GM23338 (cell line): ENCODE data around the gene AGAP9. TPM values are rescaled to one million over a fixed set of nuclear protein-coding genes. Genes with fewer than 3 reads are reported as not detected.

ENCODE experiments used
- ATAC-seq: fragments of 200-7000 bp; cut with Tn5 transposase; 3 replicates; pipeline ENCODE4 v1.9.1; 2020
- DNase-seq: peaks from one replicate; pipeline ENCODE4 v3.0.0-alpha.2; 2015; ENCODE audit warnings: low spot score
- H2AFZ ChIP-seq: fragments of 200-600 bp; sonication (generic); 2 replicates; pipeline ENCODE4 v1.8.0; 2016; ENCODE audit warnings: antibody characterized with exemption, mild to moderate bottlenecking, moderate library complexity
- H3F3A ChIP-seq: fragments of 200-600 bp; sonication (generic); replicated peaks from 2 replicates; pipeline ENCODE4 v1.8.0; 2017; ENCODE audit warnings: antibody characterized with exemption, mixed run types, low read depth
- H3K27ac ChIP-seq: fragments of 200-600 bp; sonication (generic); 2 replicates; pipeline ENCODE4 v1.6.1; 2016; ENCODE audit warnings: low read depth
- H3K27me3 ChIP-seq: fragments of 200-600 bp; sonication (generic); 2 replicates; pipeline ENCODE4 v1.8.0; 2016; ENCODE audit warnings: mild to moderate bottlenecking, mixed run types, moderate library complexity; ENCODE audit not compliant: insufficient read depth
- H3K36me3 ChIP-seq: fragments of 200-600 bp; sonication (generic); 2 replicates; pipeline ENCODE4 v1.8.0; 2016; ENCODE audit warnings: mild to moderate bottlenecking; ENCODE audit not compliant: insufficient read depth
- H3K4me1 ChIP-seq: fragments of 200-600 bp; sonication (generic); 2 replicates; pipeline ENCODE4 v1.8.0; 2016; ENCODE audit warnings: mild to moderate bottlenecking, moderate library complexity; ENCODE audit not compliant: insufficient read depth
- H3K4me2 ChIP-seq: fragments of 200-600 bp; sonication (generic); 2 replicates; pipeline ENCODE4 v1.7.1; 2017; ENCODE audit warnings: mixed run types
- H3K4me3 ChIP-seq: fragments of 200-600 bp; sonication (generic); 2 replicates; pipeline ENCODE4 v1.6.1; 2016; ENCODE audit warnings: mixed run types
- H3K79me2 ChIP-seq: fragments of 200-600 bp; sonication (generic); replicated peaks from 2 replicates; pipeline ENCODE4 v1.8.0; 2017; ENCODE audit warnings: mild to moderate bottlenecking; ENCODE audit not compliant: insufficient read depth
- H3K9me2 ChIP-seq: fragments of 200-600 bp; sonication (generic); 2 replicates; pipeline ENCODE4 v1.8.0; 2017; ENCODE audit not compliant: insufficient read depth
- H4K20me1 ChIP-seq: fragments of 200-600 bp; sonication (generic); replicated peaks from 2 replicates; pipeline ENCODE4 v1.8.0; 2017; ENCODE audit warnings: mild to moderate bottlenecking; ENCODE audit not compliant: insufficient read depth
- H3K27ac Mint-ChIP-seq: 2 replicates; pipeline ENCODE4 v1.8.0; 2020; ENCODE audit warnings: inconsistent platforms, mild to moderate bottlenecking, moderate library complexity, mixed read lengths
- H3K27me3 Mint-ChIP-seq: 3 replicates; pipeline ENCODE4 v1.8.0; 2022; ENCODE audit warnings: low read depth, mild to moderate bottlenecking, moderate library complexity, mixed read lengths, inconsistent platforms; ENCODE audit not compliant: insufficient read depth, poor library complexity
- H3K36me3 Mint-ChIP-seq: 3 replicates; pipeline ENCODE4 v1.8.0; 2021; ENCODE audit warnings: low read depth, mild to moderate bottlenecking, inconsistent platforms, moderate library complexity, mixed read lengths
- H3K4me1 Mint-ChIP-seq: 3 replicates; pipeline ENCODE4 v1.8.0; 2020; ENCODE audit warnings: mild to moderate bottlenecking, inconsistent platforms, mixed read lengths
- H3K4me3 Mint-ChIP-seq: 3 replicates; pipeline ENCODE4 v1.8.0; 2021; ENCODE audit warnings: moderate library complexity, mild to moderate bottlenecking, inconsistent platforms, mixed read lengths
- H3K9me3 Mint-ChIP-seq: 3 replicates; pipeline ENCODE4 v1.8.0; 2020; ENCODE audit warnings: moderate library complexity, mild to moderate bottlenecking, inconsistent platforms, mixed read lengths
- CREB1 ChIP-seq: fragments of 250-450 bp; sonication (Bioruptor Pico); IDR thresholded peaks from 2 replicates; pipeline ENCODE4 v1.5.0; 2020; ENCODE audit warnings: low read depth, mild to moderate bottlenecking, moderate library complexity
- EZH2 ChIP-seq: fragments of 200-600 bp; sonication (generic); IDR thresholded peaks from one replicate; pipeline ENCODE4 v1.8.0; 2017; ENCODE audit warnings: antibody characterized with exemption, mild to moderate bottlenecking, low read depth; ENCODE audit not compliant: unreplicated experiment
- NANOG ChIP-seq: IDR thresholded peaks from 2 replicates; pipeline ENCODE4 v1.6.1; 2016; ENCODE audit warnings: antibody characterized with exemption, borderline replicate concordance
- POLR2AphosphoS5 ChIP-seq: IDR thresholded peaks from 2 replicates; pipeline ENCODE4 v1.6.1; 2016; ENCODE audit warnings: antibody characterized with exemption, low read depth
- REST ChIP-seq: IDR thresholded peaks from one replicate; pipeline ENCODE4 v1.6.1; 2018; ENCODE audit warnings: antibody characterized with exemption; ENCODE audit not compliant: unreplicated experiment
- STAT1 ChIP-seq: IDR thresholded peaks from one replicate; pipeline ENCODE4 v1.6.1; 2016; ENCODE audit warnings: antibody characterized with exemption; ENCODE audit not compliant: unreplicated experiment
- ZNF331 ChIP-seq: fragments of 250-450 bp; sonication (Bioruptor Pico); IDR thresholded peaks from 2 replicates; pipeline ENCODE4 v1.5.0; 2020; ENCODE audit warnings: low read depth, mild to moderate bottlenecking, moderate library complexity
- ZNF462 ChIP-seq: fragments of 250-450 bp; sonication (Bioruptor Pico); IDR thresholded peaks from 2 replicates; pipeline ENCODE4 v1.5.0; 2020; ENCODE audit warnings: mild to moderate bottlenecking, moderate library complexity
- polyA plus RNA-seq: library from polyadenylated mRNA; unstranded; fragments of >200 nt; fragmentation: Nextera tagmentation; extraction: Ambion mirVana; gene quantifications from 2 replicates; pipeline ENCODE4 v1.2.1, GENCODE V29; 2016
- total RNA-seq: library from RNA; depleted of rRNA; stranded (reverse); fragments of >200 nt; shearing (Covaris generic); gene quantifications from 2 replicates; pipeline ENCODE4 v1.2.3, GENCODE V29; 2014
- TF ChIP-seq, protein P1 (sequence below): IDR thresholded peaks from 2 replicates; pipeline ENCODE4 v1.6.1; 2016; ENCODE audit warnings: antibody characterized with exemption

Gene AGAP9
- total and polyA plus RNA-seq, 2 experiments from 2014 or later, result 6.9 to 7.2 TPM

- Histone ChIP-seq H3K79me2 (no peaks in the 10 kb centered on the region), H3K36me3 (no peaks in the 10 kb centered on the region), H3K4me3 (no peak overlapping the region), H4K20me1 (no peaks in the 10 kb centered on the region), H3K9me2 (no peaks in the 10 kb centered on the region), H3K27ac (no peak overlapping the region), H3K4me2 (no peak overlapping the region), H2AFZ (no peak overlapping the region), H3K4me1 (no peaks in the 10 kb centered on the region), H3F3A (no peaks in the 10 kb centered on the region), H3K27me3 (no peaks in the 10 kb centered on the region)
- no peaks in the 10 kb centered on the region; the same call in 2 of the 3 replicates for H3K9me3 Mint-ChIP-seq
- H3K27ac Mint-ChIP-seq, result no peak overlapping the region
- TF ChIP-seq STAT1, result no peak
- no peak for TF ChIP-seq POLR2AphosphoS5
- no peak for TF ChIP-seq CREB1 (CRISPR knock-in tag)
- TF ChIP-seq ZNF331 (CRISPR knock-in tag), result no peak
- no peak for TF ChIP-seq NANOG
- peaks cover 18% of the 10 kb centered on the region for H3K4me1 Mint-ChIP-seq
- H3K27me3 Mint-ChIP-seq, result peaks cover 15% of the 10 kb centered on the region
- DNase-seq (no peak), ATAC-seq (no peak)
- no peaks in the 10 kb centered on the region for H3K36me3 Mint-ChIP-seq
- H3K4me3 Mint-ChIP-seq, result no peak overlapping the region
Measured at GRCh38 chr10:47454780-47455058, 68.7 kb downstream of the AGAP9 start.

DNA sequence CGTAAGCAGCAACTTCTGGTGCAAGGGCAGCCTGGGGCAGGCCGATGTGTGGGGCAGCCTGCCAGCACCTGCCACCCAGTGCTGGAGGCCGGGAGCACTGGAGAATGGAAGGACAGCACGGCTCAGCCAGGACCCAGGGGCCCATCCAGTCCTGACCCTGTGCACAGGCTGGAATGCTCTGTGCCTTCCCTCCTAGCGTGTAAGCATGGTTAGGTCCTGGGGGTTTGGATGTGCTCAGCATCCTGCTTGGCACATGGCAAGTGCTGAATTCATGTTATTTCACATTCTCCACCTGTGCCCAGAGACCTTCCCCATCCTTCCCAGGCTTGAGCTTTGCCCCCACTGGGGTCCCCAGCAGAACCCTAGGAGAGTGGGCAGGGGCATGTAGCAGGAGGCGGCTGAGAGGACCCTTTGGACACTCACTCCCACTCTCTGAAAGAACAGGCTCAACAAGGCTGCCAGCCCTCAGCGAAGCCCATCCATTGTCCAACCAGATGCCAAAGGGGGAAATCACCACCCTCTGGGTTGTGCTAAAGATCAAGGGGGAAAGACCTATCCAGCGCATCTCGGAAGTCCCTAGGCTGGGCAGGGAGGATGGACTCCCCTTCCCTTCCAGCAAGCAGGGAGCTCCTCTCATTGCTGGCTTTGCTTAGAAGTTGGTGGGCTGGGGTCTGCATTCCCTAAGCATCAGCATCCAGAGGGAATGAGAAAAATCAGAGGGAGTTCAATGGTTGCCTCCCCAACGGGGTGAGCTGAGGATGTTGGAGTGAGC is 69.2 kb downstream of the AGAP9 start:
- no peak overlapping the region for H3K27ac ChIP-seq
- H3K27ac Mint-ChIP-seq, result no peak overlapping the region
- no peak overlapping the region for H3K4me2 ChIP-seq
- H3K9me3 Mint-ChIP-seq, result no peaks in the 10 kb centered on the region; the same call in 2 of the 3 replicates
- H4K20me1 ChIP-seq, result no peaks in the 10 kb centered on the region
- H3K4me1 ChIP-seq, result no peaks in the 10 kb centered on the region
- no peaks in the 10 kb centered on the region for H3K36me3 Mint-ChIP-seq
- H2AFZ ChIP-seq, result no peak overlapping the region
- H3K27me3 ChIP-seq, result no peaks in the 10 kb centered on the region
- H3K4me3 ChIP-seq, result no peak overlapping the region
- H3K9me2 ChIP-seq, result no peaks in the 10 kb centered on the region
- H3F3A ChIP-seq, result no peaks in the 10 kb centered on the region
- no peaks in the 10 kb centered on the region for H3K79me2 ChIP-seq
- H3K36me3 ChIP-seq, result no peaks in the 10 kb centered on the region
- ATAC-seq, result no peak
- no peak for DNase-seq
- H3K27me3 Mint-ChIP-seq, result peaks cover 15% of the 10 kb centered on the region
- H3K4me3 Mint-ChIP-seq, result no peak overlapping the region
- H3K4me1 Mint-ChIP-seq, result peaks cover 18% of the 10 kb centered on the region
- TF ChIP-seq EZH2, result no peak
- TF ChIP-seq ZNF462 (CRISPR knock-in tag), result no peak
- TF ChIP-seq, protein P1, sequence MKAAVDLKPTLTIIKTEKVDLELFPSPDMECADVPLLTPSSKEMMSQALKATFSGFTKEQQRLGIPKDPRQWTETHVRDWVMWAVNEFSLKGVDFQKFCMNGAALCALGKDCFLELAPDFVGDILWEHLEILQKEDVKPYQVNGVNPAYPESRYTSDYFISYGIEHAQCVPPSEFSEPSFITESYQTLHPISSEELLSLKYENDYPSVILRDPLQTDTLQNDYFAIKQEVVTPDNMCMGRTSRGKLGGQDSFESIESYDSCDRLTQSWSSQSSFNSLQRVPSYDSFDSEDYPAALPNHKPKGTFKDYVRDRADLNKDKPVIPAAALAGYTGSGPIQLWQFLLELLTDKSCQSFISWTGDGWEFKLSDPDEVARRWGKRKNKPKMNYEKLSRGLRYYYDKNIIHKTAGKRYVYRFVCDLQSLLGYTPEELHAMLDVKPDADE, result no peak
- TF ChIP-seq STAT1, result no peak
- no peak for TF ChIP-seq REST
- TF ChIP-seq CREB1 (CRISPR knock-in tag), result no peak
